Measurements from ENCODE around the gene PKDCC.

Gene PKDCC

GRCh38 chr2:42068571-42069178 is 20.9 kb downstream of the PKDCC start:
- DNase-seq (ENCODE audit: low read depth), result no peak
- TF ChIP-seq, protein P1, sequence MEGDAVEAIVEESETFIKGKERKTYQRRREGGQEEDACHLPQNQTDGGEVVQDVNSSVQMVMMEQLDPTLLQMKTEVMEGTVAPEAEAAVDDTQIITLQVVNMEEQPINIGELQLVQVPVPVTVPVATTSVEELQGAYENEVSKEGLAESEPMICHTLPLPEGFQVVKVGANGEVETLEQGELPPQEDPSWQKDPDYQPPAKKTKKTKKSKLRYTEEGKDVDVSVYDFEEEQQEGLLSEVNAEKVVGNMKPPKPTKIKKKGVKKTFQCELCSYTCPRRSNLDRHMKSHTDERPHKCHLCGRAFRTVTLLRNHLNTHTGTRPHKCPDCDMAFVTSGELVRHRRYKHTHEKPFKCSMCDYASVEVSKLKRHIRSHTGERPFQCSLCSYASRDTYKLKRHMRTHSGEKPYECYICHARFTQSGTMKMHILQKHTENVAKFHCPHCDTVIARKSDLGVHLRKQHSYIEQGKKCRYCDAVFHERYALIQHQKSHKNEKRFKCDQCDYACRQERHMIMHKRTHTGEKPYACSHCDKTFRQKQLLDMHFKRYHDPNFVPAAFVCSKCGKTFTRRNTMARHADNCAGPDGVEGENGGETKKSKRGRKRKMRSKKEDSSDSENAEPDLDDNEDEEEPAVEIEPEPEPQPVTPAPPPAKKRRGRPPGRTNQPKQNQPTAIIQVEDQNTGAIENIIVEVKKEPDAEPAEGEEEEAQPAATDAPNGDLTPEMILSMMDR (IDR thresholded peaks at IDR 0.05; ENCODE audit: low read depth, low read length, missing control alignments), result no peak
- H3K4me3 ChIP-seq (ENCODE audit: low read depth, low read length), result no peak overlapping the region

GRCh38 chr2:42069568-42069967 is 21.7 kb downstream of the PKDCC start:
- no peak overlapping the region for H3K4me3 ChIP-seq (ENCODE audit: low read depth, low read length)
- TF ChIP-seq, protein P1 (IDR thresholded peaks at IDR 0.05; ENCODE audit: low read depth, low read length, missing control alignments), result no peak
- DNase-seq (ENCODE audit: low read depth), result no peak

DNA sequence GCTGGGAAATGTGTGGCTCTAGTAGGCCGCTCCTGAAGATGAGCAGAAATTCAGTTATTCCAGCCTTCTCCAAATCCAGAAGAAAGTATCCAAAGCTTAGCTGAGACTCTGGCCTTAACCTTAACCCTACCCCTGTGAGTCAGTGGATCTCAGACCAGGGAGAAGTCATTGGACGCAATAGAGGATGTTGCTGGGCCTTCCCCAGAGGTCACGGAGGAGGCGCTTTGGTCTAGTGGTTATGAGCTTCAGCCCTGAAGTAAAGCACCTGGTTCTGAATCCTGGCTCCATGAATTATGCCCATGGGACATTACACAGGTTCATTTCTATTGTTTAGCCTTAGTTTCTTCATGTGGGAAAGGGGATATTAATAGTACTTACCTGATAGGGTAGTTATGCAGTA is 24.0 kb downstream of the PKDCC start:
- DNase-seq (ENCODE audit: low read depth), result no peak
- TF ChIP-seq, protein P1 (IDR thresholded peaks at IDR 0.05; ENCODE audit: low read depth, low read length, missing control alignments), result no peak
- no peak overlapping the region for H3K4me3 ChIP-seq (ENCODE audit: low read depth, low read length)

GRCh38 chr2:42072349-42073118 is 24.7 kb downstream of the PKDCC start:
- TF ChIP-seq, protein P1 (IDR thresholded peaks at IDR 0.05; ENCODE audit: low read depth, low read length, missing control alignments), result no peak
- no peak for DNase-seq (ENCODE audit: low read depth)
- no peak overlapping the region for H3K4me3 ChIP-seq (ENCODE audit: low read depth, low read length)

DNA sequence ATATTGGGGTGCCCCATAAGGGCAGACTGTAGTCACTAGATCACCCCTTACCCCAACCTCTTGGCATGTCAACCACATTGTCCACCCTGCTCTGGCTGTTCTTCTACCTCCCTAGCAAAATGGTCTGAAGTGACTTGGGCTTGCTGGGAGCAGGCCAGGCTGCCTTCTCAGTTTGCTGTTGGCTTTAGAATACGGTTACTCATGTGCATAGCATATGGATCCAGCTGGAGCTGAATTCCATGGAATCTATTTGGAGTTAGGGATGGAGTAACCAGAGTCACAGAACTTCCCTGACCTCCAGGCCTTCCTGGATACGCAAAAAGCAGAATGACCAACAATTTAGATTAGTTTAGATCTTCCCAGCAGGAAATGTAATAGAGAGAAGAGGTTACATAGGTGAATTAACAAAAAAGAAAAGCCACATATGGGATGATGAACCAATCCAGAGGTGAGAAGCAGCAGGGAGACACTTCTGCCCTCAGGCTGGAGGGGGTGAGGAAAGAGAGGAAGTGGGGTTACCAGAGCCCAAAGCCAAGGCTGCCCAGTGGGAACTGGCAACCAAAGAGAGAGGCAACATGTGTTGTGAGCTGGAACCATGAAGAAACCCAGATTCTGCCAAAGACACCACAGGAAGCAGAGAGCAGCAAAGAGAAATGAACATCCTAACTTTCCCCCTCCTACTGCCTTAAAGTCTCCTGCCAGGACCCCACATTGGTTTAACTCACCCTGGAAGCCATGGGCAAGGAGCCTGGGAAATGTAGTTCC is 26.1 kb downstream of the PKDCC start:
- no peak for DNase-seq (ENCODE audit: low read depth)

DNA sequence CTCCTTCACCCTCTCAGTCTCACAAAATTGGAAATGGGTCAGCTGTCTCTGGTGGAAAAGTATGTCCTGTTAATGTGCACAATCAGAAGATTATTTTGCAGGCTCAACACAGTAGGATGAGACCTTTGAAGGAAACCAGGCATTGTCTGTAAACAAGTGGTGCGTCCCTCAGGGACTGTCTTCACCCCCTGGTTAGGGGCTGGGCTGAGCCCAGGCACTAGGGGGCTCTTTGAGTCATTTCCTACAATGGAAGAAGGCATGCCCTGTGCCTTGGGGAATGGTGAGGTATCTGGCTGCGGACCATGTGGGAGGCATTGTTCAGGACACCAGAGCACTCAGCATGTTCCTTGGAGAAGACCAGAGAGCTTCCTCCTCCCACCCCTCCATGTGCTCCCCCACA is 26.8 kb downstream of the PKDCC start:
- no peak overlapping the region for H3K4me3 ChIP-seq (ENCODE audit: low read depth, low read length)
- DNase-seq (ENCODE audit: low read depth), result no peak
- TF ChIP-seq, protein P1 (IDR thresholded peaks at IDR 0.05; ENCODE audit: low read depth, low read length, missing control alignments), result peak; percentile 22

More for the DNA sequence above, 26.1 kb downstream of the PKDCC start:
- no peak overlapping the region for H3K4me3 ChIP-seq (ENCODE audit: low read depth, low read length)
- TF ChIP-seq, protein P1 (IDR thresholded peaks at IDR 0.05; ENCODE audit: low read depth, low read length, missing control alignments), result no peak
